Gastrocnemius medialis (tissue), 4 donors: ENCODE measurements around the gene SYPL2.

Experiments used
- POLR2A ChIP-seq, 2 donors: fragments of 450-650 bp; IDR thresholded peaks; one replicate each; pipeline ENCODE4 v1.6.1; 2017; ENCODE audit warnings: antibody characterized with exemption in 2 of 2, mild to moderate bottlenecking in 2 of 2, moderate library complexity in 2 of 2
- TF ChIP-seq, protein P1 (sequence below), 5 experiments: fragments of 450-650 bp in 3 of 5; fragments of 200-600 bp in 2 of 5; sonication (generic) in 2 of 5; IDR thresholded peaks in 4 of 5; conservative IDR thresholded peaks in 1 of 5; 1 replicate in 4 of 5; 2 replicates in 1 of 5; pipeline ENCODE4 v1.5.1; 2016 to 2019; ENCODE audit warnings: antibody characterized with exemption in 5 of 5, mild to moderate bottlenecking in 3 of 5, moderate library complexity in 3 of 5

DNA sequence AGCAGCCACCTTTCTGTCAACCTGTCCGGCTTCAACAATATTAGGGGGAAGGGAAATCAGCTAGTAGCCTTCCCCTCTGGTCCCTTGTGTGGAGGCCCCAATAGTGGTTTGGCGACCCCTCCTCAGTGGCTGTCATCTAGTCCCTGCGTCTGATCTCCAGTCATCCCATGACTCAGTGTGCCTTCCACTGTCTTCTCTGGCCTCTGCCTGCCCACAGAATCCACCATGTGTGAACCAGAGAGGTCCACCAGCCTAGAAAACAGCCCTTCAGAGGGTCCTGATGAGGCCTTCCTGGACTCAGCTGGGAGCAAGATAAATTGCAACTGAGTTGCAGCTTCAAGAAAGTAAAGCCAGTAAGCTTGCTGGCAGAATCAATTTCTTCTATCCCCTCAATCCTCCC lies 13.6 kb downstream of the SYPL2 start:
- TF ChIP-seq, protein P1, sequence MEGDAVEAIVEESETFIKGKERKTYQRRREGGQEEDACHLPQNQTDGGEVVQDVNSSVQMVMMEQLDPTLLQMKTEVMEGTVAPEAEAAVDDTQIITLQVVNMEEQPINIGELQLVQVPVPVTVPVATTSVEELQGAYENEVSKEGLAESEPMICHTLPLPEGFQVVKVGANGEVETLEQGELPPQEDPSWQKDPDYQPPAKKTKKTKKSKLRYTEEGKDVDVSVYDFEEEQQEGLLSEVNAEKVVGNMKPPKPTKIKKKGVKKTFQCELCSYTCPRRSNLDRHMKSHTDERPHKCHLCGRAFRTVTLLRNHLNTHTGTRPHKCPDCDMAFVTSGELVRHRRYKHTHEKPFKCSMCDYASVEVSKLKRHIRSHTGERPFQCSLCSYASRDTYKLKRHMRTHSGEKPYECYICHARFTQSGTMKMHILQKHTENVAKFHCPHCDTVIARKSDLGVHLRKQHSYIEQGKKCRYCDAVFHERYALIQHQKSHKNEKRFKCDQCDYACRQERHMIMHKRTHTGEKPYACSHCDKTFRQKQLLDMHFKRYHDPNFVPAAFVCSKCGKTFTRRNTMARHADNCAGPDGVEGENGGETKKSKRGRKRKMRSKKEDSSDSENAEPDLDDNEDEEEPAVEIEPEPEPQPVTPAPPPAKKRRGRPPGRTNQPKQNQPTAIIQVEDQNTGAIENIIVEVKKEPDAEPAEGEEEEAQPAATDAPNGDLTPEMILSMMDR (IDR thresholded peaks at IDR 0.05 in 4 of 5, conservative IDR thresholded peaks at IDR 0.05 in 1 of 5), result no peak
- no peak for TF ChIP-seq POLR2A (IDR thresholded peaks at IDR 0.05)
